GM04504 (cell line): Measurements from ENCODE around the gene GTF2IRD2.
"Not testable (repeated sequence)": the region's sequence is repeated elsewhere in the genome, so short reads cannot be mapped to it uniquely, and the experiment has no call there.

Experiments
- DNase-seq: peaks from one replicate; pipeline ENCODE4 v3.0.0-alpha.2; 2012; ENCODE audit warnings: low read depth

The GTF2IRD2 gene

DNA sequence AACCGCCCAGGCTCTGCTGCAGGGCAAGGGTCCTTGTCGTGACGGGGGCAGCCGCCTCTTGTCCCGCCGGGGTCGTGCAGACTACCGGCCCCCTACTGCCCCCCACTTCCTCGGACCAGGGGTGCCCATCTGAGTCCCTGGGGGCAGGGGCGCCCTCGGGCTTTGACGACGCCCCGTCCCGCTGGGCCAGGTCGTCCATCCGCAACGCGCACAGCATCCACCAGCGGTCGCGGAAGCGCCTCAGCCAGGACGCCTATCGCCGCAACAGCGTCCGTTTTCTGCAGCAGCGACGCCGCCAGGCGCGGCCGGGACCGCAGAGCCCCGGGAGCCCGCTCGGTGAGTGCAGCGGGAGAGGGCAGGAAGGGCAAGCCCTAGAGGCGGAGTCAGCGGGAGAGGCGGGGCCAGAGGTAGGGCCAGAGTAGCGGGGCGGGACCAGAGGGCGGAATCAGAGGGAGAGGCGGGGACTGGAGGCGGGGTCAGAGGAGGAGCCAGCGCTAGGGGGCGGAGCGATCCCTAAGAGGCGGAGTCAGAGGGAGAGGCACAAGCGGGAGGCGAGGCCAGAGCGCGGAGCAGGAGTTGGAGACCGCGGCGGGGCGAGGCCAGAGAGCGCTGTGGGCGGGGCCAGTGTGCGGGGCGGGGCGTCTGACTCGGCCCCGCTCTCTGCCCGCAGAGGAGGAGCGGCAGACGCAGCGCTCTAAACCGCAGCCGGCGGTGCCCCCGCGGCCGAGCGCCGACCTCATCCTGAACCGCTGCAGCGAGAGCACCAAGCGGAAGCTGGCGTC lies 62.8 kb downstream of the GTF2IRD2 start:
- not testable (repeated sequence) for DNase-seq

DNA sequence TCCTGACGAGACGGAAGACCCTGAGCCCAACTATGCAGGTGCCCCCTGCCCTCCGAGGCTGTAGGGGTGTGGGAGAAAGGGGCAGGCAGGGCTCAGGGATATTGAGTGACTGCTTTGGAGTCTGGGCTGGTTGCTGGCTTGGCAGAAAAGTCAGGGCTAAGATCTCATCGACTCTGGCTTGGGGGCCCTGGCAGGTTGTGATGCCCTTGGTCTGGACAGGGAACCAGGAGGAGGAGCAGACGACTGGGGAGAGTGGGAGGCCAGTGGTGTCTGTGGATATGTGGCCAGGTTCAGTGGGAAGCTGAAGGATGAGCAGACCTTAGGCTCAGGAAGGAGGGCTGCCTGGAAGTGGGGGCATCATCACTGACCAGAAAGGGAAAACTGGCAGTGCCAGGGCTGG lies 67.8 kb downstream of the GTF2IRD2 start:
- DNase-seq: not testable (repeated sequence)

DNA sequence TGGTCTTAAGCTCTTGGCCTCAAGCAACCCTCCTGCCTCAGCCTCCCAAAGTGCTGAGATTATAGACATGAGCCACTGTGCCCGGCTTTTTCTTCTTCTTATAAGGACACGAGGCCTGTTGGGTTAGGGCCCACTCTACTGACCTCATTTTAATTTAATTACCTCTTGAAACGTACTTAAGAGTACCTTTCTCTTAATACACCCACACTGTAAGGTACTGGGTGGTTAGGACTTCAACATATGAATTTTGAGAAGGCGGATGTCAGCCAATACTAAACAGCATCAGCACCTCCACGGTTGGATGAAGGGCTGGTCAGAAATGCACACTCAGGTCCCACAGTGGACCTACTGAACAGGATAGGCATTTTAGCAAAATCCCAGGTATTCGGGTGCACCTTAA lies 69.7 kb downstream of the GTF2IRD2 start:
- not testable (repeated sequence) for DNase-seq

DNA sequence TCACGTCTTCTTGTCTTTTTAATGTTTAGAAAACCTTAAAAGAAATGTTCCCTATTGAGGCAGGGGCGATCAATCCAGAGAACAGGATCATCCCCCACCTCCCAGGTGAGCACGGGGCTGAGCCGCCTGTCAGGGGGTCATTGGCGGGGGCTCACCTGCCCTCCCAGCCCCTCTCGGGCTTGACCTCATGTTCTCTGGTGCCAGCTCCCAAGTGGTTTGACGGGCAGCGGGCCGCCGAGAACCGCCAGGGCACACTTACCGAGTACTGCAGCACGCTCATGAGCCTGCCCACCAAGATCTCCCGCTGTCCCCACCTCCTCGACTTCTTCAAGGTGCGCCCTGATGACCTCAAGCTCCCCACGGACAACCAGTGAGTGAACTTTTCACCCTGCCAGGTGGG lies 72.4 kb downstream of the GTF2IRD2 start:
- DNase-seq: not testable (repeated sequence)

DNA sequence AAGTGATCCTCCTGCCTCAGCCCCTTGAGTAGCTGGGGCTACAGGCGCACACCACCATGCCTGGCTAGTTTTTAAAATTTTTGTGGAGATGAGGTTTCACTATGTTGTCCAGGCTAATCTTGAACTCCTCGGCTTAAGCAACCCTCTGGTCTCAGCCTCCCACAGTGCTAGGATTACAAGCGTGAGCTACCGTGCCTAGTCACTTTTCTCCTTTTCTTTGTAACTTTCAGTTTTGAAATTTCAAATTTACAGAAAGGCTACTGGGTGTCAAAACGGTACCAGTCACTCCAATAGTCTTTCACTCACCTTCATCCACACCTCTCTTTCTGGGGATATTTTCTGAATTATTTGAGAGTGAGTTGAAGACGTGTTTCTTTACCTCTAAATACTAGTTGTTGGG lies 76.3 kb downstream of the GTF2IRD2 start:
- DNase-seq: not testable (repeated sequence)

DNA sequence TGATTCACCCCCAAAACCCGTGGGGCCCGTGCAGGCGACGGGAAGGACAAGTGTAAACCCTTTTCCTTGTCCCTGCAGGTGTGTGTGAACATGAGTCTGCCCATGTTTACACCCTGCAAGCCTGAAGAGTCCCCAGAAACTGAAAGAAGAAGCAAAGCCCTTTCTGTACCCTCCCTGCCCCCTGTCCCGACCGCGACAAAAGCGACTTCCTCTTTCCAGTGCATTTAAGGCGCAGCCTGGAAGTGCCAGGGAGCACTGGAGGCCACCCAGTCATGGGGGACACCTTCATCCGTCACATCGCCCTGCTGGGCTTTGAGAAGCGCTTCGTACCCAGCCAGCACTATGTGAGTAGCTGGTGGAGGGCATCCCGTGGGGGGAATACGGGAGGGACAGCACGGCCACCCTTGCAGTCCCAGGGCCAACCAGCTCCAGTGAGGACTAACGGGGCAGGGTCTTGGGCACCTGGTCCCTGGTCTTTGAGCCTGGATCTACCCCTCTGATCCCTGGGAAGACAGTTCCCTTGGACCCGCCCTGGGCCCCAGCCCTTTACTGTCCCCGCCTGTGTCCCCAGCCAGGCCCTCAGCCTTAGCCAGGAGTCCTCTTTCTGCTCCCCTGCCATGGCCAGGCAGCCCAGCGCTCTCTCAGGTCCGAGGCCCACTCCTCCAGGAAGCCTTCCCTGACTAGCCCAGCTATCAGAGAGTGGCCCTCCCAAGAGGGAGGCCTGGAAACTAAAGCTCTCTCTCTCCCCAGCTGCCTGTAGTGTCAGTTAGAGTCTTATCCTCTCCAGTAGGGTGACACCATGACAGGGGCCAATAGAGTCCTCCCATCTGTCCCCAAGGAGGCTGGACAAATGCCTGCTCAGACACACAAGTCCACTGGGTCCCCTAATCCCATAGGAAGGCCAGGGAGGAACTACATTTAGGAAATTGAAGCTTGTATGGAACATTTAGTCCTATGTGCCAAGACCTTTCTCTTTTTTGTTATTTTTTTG lies 77.3 kb downstream of the GTF2IRD2 start, which contains the start of gene NCF1:
TSS of gene NCF1 (plus strand) at position 252 of the 991 bp plus-strand sequence. CDS start at position 273, 21 bp downstream.
- DNase-seq: not testable (repeated sequence)

DNA sequence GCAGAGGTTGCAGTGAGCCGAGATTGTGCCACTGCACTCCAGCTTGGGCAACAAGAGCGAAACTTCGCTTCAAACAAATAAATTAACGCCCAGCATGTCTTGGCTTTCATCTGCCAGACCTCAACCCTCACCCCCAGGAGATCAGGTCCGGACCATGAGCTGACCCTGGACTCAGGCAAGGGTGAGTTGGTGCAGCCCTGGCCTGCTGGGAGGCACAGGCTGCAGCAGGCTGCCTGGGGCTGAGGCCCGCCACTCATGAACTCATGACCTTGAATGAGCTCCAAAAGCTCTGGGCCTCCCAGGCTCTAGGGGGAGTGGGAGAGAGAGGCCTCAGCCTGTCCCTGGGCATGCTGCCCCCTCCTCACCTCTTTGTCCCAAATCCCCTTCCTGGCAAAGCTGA lies 79.3 kb downstream of the GTF2IRD2 start:
- not testable (repeated sequence) for DNase-seq

DNA sequence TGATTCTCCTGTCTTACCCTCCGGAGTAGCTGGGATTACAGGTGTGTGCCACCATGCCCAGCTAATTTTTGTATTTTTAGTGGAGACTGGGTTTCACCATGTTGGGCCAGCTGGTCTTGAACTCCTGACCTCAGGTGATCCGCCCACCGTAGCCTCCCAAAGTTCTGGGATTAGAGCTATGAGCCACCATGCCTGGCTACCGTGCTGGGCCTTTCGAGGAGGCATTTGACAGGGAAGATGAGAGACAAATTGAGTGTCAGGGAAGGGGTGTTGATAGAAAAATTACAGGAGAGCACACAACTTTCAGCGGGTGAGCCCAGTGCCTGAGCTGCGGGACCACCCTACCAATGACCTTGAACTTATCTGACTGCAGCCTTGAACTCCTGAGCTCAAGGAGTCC lies 81.3 kb downstream of the GTF2IRD2 start:
- not testable (repeated sequence) for DNase-seq

DNA sequence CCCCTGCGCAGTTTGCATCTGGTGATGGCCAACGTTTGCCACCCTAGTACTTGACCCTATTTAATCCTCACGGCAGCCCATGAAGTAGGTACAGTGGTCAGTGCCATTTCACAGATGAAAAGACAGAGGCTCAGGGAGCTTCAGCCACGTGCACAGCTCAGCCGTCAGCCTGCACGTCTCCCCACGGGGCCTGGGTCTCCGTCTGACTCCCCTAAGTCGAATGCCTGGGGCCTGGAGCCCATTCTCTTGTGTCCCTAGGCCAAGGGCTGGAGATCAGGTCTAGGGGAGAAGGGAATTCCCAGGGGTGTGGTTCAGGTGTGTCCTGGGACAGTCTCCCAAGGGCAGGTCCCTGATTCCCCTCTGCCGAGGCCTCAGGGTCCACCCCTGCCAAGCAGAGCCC lies 84.4 kb downstream of the GTF2IRD2 start:
- not testable (repeated sequence) for DNase-seq

DNA sequence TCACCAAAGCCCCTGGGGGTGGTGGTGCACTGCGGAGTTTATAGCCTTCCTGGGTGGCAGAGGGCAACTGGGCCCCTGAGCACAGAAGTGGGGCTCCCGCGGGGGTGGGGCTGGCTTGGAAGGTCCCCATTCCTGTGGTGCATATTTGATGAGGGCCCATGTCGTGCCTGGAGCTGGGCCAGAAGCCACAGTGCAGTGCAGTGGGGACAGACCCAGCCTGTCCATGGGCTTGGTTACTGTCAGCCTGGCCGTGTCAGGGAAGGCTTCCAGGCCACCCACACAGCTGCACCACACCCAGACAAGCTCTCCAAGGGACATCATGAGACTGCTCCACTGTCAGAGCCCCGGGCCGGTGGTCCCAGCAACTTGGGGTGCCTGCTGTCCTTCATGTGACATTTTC lies 84.9 kb downstream of the GTF2IRD2 start:
- not testable (repeated sequence) for DNase-seq

DNA sequence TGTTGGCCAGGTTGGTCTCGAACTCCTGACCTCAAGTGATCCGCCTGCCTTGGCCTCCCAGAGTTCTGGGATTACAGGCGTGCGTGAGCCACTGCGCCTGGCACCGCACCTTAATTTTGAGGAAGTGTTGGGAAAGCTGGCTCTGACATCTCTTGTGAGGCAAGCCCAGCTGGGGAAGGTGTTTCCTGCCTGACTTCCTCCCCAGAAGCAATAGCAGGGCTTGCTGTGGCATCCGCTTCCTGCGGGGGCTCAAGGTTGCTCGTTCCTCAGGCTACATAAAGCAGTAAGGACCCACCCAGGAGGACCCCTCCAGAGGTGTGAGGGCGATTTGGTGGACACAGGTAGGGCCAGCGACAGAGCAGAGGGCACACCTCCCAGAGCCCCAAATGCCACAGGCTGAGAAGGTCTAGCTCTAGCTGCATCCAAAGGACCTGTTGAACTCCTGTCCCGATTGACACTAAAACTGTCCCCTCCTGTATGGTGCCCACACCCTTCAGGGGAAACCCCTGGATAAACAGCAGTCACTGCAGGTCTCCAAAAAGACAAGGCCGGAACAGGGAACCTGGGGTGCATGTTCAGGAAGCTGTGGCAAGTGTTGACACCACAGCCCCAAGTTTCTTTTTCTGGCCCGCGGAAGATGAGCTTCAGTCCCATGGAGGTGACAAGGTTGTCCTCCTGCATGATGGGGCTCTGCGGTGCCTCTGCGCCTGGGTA lies 86.0 kb downstream of the GTF2IRD2 start:
- not testable (repeated sequence) for DNase-seq

DNA sequence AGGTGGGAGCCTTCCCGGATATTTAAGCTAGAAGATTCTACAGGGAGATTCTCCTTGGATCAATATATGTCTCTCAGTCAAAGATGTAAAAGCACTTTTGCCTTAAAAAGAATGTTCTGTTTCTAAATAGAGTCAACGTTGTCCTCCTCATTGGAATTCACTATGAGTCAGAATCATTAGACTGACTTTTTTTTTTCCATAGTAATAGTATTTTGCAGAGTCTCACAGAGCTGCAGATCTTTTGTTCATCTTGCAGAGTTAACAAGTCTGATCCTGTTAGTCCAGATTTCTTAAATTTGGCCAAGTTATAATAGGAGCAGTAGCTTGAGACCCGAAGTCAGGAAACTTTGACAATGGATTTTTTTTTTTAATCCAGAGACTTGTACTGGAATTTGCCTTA lies 92.4 kb downstream of the GTF2IRD2 start:
- DNase-seq: not testable (repeated sequence)

DNA sequence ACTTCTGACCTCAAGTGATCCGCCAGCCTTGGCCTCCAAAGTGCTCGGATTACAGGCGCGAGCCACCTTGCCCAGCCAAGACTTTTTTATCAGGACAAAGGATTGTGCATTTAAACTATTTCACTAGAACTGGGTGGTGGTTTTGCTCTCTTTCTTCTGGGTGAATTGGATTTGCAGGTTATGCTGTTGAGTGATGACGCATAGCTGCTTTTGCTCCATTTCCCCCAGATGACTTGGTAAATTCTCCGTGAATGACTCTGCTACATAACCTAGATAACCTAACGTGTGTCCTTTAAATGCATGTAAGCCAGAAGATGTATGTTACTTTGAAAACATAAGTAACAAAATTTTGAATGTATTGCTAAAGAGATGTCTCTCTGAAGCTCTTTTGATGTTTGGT lies 93.1 kb downstream of the GTF2IRD2 start:
- DNase-seq: not testable (repeated sequence)

DNA sequence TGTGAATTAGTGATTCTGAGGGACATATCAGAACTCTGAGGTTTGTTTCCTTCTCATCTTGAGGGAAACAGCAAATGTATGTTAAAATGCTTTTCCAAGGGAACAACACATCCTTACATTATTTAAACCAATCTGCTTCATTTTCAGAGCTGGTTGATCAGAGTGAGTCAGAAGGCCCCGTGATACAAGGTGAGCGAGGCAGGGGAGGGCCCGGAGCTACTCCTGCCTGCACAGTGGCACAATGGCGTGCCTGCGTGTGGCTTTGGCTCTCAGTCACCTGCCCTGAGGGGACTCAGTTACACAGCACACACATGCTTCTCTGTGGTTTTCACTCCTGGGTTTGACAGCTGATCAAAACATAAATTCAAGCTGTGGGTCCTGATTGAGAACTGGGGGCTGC lies 94.7 kb downstream of the GTF2IRD2 start:
- DNase-seq: not testable (repeated sequence)

DNA sequence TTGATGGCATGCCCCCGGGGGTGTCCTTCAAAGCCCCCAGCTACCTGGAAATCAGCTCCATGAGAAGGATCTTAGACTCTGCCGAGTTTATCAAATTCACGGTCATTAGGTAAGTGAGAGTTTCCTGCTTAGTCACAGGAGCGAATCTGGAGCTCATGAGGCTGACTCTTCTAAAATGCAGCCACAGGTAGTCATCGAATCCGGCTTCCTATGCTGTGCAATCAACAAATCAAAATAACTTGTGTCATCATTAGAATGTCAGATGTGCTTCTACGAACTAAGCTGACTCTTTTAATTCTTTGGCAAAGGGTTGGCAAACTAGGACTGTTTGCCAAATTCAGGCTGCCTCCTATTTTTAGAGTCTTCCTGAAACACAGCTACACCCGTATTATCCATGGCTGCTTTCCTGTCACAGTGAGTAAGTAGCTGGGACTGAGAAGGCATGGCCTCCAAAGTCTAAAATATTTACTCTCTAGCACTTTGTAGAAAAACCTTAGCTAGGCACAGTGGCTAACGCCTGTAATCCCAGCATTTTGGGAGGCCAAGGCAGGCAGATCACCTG lies 97.4 kb downstream of the GTF2IRD2 start:
- not testable (repeated sequence) for DNase-seq
